ENCODE data around the gene RUVBL2.

- TF ChIP-seq ZBTB7A (IDR thresholded peaks at IDR 0.05; ENCODE audit: low read depth) (no peak), MAX (IDR thresholded peaks at IDR 0.05) (no peak), TAF1 (IDR thresholded peaks at IDR 0.05; ENCODE audit: low read depth) (no peak), CEBPB (IDR thresholded peaks at IDR 0.05) (no peak), FOXM1 (IDR thresholded peaks at IDR 0.05; ENCODE audit: borderline replicate concordance, low read depth) (no peak)
Observed at GRCh38 chr19:48997972-48998371, 4.3 kb downstream of the RUVBL2 start.

Measured in Ishikawa (cell line).